Measurements from ENCODE around the gene ACSS1. TPM values are rescaled to one million over a fixed set of nuclear protein-coding genes. Genes with fewer than 3 reads are reported as not detected.

ACSS1 gene
- total RNA-seq, 1 donor from 2014 or later, result 6.7 TPM

- no peak for ATAC-seq
Measured at GRCh38 chr20:25046181-25046641, 11.7 kb downstream of the ACSS1 start.

DNA sequence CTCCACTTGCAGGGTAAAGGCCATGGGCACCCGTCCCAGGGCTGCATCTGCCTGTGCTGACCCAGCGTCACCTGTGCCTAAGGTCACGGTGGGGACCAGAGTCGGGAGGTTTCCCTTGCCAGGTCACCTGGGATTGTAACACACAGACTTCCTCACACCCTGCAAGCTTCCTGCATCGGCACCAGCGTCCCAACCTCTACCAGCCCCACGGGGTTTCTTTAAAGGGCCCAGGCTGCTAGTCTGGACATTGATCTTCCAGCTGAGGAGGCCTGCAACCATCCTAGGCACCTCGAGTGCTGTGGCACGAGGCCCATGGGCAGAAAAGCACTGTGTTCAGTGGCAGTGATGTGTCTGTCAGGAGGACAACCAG, 12.6 kb downstream of the ACSS1 start:
- ATAC-seq, result no peak

- ATAC-seq, result no peak
Measured at GRCh38 chr20:25044660-25045342, 13.1 kb downstream of the ACSS1 start.

GRCh38 chr20:25044261-25044560, 13.7 kb downstream of the ACSS1 start:
- ATAC-seq, result no peak

GRCh38 chr20:25043499-25044260, 14.3 kb downstream of the ACSS1 start:
- no peak for ATAC-seq

DNA sequence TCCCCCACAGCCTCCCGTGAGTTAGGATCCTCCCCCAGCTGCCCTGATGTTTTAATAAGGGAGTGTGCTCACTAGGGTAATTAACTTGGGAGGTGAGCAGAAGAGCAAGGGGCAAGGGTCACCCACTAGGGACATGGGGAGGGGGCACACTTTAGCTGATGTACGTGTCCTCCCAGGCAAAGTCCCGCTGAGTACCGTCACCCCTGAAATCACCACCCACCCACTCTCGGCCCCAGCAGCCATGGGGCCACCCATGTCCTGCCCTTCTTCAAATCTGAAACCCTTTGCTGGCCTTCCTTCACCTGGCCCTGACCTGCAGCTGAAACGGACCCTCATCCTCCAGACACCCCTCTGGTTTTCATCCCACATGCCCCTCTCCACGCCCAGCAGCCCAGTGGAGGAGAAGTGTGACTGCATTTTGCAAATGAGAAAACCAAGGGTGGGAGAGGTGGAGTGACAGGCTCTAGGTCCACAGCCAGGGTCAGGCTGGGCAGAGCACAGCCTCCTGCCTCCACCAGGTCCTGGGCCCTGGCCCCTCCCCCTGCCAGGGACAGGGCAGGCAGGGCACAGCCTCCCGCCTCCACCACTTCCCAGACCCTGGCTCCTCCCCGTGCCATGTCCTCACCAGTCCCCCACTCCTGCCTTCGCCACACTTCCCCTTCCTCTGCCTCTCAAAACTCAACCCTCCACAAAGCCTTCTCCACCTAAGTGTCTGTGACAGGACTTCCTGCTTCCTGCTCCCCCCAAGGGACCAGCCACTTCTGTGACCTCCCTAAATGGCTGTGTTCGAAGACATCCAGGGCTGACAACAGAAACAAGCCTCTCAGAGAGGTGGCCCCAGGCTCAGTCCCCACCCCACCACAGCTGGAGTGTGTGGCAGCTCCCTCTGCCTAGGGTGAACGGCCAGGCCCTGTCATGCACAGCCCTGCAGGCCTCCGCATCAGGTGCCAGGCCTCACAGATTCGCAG, 15.1 kb downstream of the ACSS1 start:
- peak; percentile 72 for ATAC-seq

- no peak for ATAC-seq
Measured at GRCh38 chr20:25041813-25042530, 16.0 kb downstream of the ACSS1 start.

DNA sequence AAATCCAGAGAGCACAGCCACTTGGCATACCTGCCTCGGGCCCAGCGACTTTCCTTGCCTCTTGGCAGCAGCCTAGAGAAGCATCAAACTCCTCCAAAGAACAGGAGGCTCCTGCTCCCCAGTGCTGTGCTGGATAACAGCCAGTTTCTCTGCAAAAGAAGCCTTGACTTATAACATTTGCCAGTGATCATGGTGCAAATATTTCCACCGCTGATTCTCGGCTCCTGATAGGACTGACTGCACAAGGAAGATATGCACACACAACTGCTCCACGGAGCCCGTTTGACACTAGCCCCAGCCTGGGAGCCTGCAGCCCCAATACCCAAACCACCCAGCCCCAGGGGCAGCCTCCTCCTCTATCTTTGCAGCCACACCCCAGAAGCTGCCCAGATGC, 17.5 kb downstream of the ACSS1 start:
- ATAC-seq, result no peak

- peak; percentile 35 for ATAC-seq
Measured at GRCh38 chr20:25039697-25040437, 18.1 kb downstream of the ACSS1 start.

- no peak for ATAC-seq
Measured at GRCh38 chr20:25038591-25039015, 19.3 kb downstream of the ACSS1 start.

DNA sequence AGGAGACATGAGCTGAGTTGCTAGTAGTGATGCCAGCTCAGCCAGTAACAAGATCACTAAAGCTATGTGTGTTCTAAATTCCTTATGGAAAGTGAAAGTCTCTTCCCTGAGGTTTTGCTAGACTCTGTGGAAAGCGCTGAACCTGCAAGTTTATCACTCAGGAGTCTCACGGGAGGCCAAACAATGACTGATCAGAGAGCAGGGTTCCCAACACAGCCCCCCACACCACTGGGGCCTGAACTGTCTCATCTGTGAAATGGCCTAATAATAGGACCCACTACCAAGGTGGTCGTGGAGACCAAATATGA, 19.9 kb downstream of the ACSS1 start:
- no peak for ATAC-seq

GRCh38 chr20:25037288-25038102, 20.4 kb downstream of the ACSS1 start:
- ATAC-seq, result no peak

- no peak for ATAC-seq
Measured at GRCh38 chr20:25036331-25036936, 21.5 kb downstream of the ACSS1 start.

DNA sequence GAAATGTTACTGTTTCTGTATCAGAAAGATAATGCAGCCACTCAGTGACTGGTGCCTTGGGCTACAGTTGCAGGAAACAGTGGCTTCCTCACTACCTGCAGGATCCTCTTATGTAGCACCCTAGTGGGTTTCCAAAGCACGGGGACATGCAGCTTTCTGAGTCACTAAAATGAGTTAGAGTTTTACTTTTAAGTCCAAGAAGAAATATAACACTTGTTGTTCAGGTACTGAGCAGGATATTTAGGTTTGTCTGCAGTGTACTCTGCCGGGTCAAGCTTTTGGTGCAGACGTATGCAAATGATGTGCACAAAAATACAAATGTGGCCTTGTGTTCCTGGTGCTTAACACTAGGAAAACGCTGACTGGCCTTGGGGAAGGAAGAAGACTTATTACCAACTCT, 22.0 kb downstream of the ACSS1 start:
- ATAC-seq, result no peak

GRCh38 chr20:25033924-25034300, 24.0 kb downstream of the ACSS1 start:
- ATAC-seq, result no peak

GRCh38 chr20:25033265-25033923, 24.5 kb downstream of the ACSS1 start:
- no peak for ATAC-seq

- peak; percentile 29 for ATAC-seq
Measured at GRCh38 chr20:25032478-25033264, 25.3 kb downstream of the ACSS1 start.

- no peak for ATAC-seq
Measured at GRCh38 chr20:25032065-25032477, 25.9 kb downstream of the ACSS1 start.

GRCh38 chr20:25031241-25031640, 26.7 kb downstream of the ACSS1 start:
- ATAC-seq, result no peak

Measured in esophagus mucosa (tissue), 1 donor.